OCI-LY3 (cell line): ENCODE measurements around the gene KLHL30.

ENCODE experiments used
- H2AFZ ChIP-seq: fragments of 200-600, 300-600 bp; shearing (Covaris generic); 2 replicates; pipeline ENCODE4 v1.6.0; 2014; ENCODE audit warnings: antibody characterized with exemption, low read depth, low read length
- H3K27ac ChIP-seq: fragments of 200-600, 300-600 bp; sonication (generic); 2 replicates; pipeline ENCODE4 v1.5.1; 2014; ENCODE audit warnings: mild to moderate bottlenecking, low read length, moderate library complexity, mixed read lengths
- H3K27me3 ChIP-seq: fragments of 200-600, 300-600 bp; sonication (generic); 2 replicates; pipeline ENCODE4 v1.6.1; 2014; ENCODE audit warnings: low read depth, low read length, mixed read lengths
- H3K36me3 ChIP-seq: fragments of 200-600, 300-600 bp; sonication (generic); replicated peaks from 2 replicates; pipeline ENCODE3; 2014; ENCODE audit warnings: low read depth, low read length, mixed read lengths
- H3K4me1 ChIP-seq: fragments of 300-600, 200-600 bp; sonication (generic); 2 replicates; pipeline ENCODE4 v1.6.1; 2014; ENCODE audit warnings: low read length, mixed read lengths
- H3K4me2 ChIP-seq: fragments of 200-600, 300-600 bp; sonication (generic); 2 replicates; pipeline ENCODE4 v1.6.1; 2014; ENCODE audit warnings: low read length, mixed read lengths
- H3K4me3 ChIP-seq: fragments of 300-600, 200-600 bp; sonication (generic); 2 replicates; pipeline ENCODE4 v1.5.1; 2014; ENCODE audit warnings: antibody characterized with exemption, mild to moderate bottlenecking, low read length, moderate library complexity
- H3K79me2 ChIP-seq: fragments of 300-600, 200-600 bp; shearing (Covaris generic); 2 replicates; pipeline ENCODE4 v1.6.1; 2014; ENCODE audit warnings: mild to moderate bottlenecking, low read length, mixed read lengths
- H3K9ac ChIP-seq: fragments of 300-600, 200-600 bp; shearing (Covaris generic); 2 replicates; pipeline ENCODE4 v1.6.0; 2014; ENCODE audit warnings: mild to moderate bottlenecking, low read length, moderate library complexity
- H3K9me3 ChIP-seq: fragments of 200-600, 300-600 bp; shearing (Covaris generic); 2 replicates; pipeline ENCODE4 v1.6.1; 2014; ENCODE audit warnings: low read length, mixed read lengths; ENCODE audit not compliant: insufficient read depth
- H4K20me1 ChIP-seq: fragments of 200-600, 300-600 bp; sonication (generic); 2 replicates; pipeline ENCODE4 v1.6.1; 2016; ENCODE audit warnings: low read length, mixed read lengths; ENCODE audit not compliant: insufficient read depth
- EZH2phosphoT487 ChIP-seq: fragments of 200-600 bp; shearing (Covaris generic); IDR thresholded peaks from 2 replicates; pipeline ENCODE4 v1.6.1; 2018; ENCODE audit warnings: antibody characterized with exemption, mixed run types, low read depth
- TF ChIP-seq, protein P1 (sequence below): fragments of 200-600, 300-600 bp; sonication (generic); IDR thresholded peaks from 2 replicates; pipeline ENCODE4 v1.5.1; 2014; ENCODE audit warnings: antibody characterized with exemption, low read length, low read depth

Gene KLHL30

GRCh38 chr2:238100049-238100820 lies 38.2 kb upstream of the KLHL30 start, which contains the start of gene ESPNL:
Gene ESPNL, plus strand, starts transcription at chr2:238100340. Its CDS starts 80 bp downstream, at chr2:238100420.
- Histone ChIP-seq H4K20me1 (no peaks in the 10 kb centered on the region), H3K4me2 (peak within 1 kb of the TSS; percentile 62), H3K27ac (no peak within 1 kb of the TSS), H3K9me3 (no peaks in the 10 kb centered on the region), H3K27me3 (no peaks in the 10 kb centered on the region), H2AFZ (no peak within 1 kb of the TSS), H3K79me2 (no peaks in the 10 kb centered on the region), H3K9ac (no peak within 1 kb of the TSS), H3K4me3 (no peak within 1 kb of the TSS; the same call in 1 of the 2 replicates), H3K36me3 (no peaks in the 10 kb centered on the region), H3K4me1 (peaks cover 12% of the 10 kb centered on the region)
- TF ChIP-seq, protein P1, sequence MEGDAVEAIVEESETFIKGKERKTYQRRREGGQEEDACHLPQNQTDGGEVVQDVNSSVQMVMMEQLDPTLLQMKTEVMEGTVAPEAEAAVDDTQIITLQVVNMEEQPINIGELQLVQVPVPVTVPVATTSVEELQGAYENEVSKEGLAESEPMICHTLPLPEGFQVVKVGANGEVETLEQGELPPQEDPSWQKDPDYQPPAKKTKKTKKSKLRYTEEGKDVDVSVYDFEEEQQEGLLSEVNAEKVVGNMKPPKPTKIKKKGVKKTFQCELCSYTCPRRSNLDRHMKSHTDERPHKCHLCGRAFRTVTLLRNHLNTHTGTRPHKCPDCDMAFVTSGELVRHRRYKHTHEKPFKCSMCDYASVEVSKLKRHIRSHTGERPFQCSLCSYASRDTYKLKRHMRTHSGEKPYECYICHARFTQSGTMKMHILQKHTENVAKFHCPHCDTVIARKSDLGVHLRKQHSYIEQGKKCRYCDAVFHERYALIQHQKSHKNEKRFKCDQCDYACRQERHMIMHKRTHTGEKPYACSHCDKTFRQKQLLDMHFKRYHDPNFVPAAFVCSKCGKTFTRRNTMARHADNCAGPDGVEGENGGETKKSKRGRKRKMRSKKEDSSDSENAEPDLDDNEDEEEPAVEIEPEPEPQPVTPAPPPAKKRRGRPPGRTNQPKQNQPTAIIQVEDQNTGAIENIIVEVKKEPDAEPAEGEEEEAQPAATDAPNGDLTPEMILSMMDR, result no peak
- no peak for TF ChIP-seq EZH2phosphoT487

DNA sequence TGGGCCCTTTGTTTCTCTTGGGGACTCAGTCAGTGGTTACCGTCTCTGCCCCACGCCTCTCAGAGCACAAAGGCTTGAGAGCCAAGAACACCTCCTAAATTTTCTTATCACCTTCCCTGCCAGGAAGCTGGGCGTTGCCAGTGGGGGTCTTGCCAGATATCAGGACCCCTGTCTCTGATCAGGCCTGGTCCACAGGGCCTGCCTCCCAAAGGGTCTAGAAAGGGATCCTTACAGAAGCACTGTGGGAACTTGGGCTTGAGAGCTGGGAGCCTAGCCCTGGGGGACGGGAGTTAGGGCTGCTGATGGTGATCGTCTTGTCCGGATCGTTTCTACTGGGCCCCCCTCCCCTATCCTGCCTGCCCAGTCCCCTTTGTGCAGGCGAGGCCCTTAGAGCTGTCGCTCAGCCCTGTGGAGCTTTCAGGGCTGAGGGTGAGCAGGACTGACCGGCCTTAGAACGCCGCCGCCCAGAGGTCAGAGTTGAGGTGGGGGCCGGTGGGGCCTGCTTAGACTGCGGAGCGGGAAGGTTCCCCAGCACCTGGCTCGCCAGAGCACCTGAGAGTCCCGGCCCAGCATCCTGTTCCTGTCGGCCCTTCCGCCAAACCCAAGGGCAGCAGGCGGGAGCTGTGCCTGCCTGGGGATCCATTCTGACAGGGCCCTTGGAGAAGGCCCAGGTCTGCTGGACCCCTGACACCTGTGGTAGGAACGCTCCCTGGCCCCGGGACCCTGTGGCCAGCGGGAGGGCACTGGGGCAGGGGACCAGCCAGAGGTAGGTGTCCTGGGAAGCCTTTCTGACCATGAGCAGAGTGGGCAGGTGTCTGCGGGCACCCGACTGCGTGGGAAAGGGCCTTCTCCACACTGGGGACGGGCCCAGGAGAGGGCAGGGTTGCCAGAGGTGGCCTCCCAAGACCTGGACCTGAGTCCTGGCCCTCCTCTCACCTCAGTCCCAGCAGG lies 37.4 kb upstream of the KLHL30 start:
- H3K4me1 ChIP-seq, result peaks cover 12% of the 10 kb centered on the region
- no peak overlapping the region for H2AFZ ChIP-seq
- H3K27ac ChIP-seq, result no peak overlapping the region
- H3K4me2 ChIP-seq, result no peak overlapping the region
- no peak overlapping the region for H3K4me3 ChIP-seq
- no peaks in the 10 kb centered on the region for H4K20me1 ChIP-seq
- no peaks in the 10 kb centered on the region for H3K36me3 ChIP-seq
- H3K9ac ChIP-seq, result no peak overlapping the region
- H3K27me3 ChIP-seq, result no peaks in the 10 kb centered on the region
- H3K9me3 ChIP-seq, result no peaks in the 10 kb centered on the region
- H3K79me2 ChIP-seq, result no peaks in the 10 kb centered on the region
- TF ChIP-seq EZH2phosphoT487, result no peak
- TF ChIP-seq, protein P1, result no peak

DNA sequence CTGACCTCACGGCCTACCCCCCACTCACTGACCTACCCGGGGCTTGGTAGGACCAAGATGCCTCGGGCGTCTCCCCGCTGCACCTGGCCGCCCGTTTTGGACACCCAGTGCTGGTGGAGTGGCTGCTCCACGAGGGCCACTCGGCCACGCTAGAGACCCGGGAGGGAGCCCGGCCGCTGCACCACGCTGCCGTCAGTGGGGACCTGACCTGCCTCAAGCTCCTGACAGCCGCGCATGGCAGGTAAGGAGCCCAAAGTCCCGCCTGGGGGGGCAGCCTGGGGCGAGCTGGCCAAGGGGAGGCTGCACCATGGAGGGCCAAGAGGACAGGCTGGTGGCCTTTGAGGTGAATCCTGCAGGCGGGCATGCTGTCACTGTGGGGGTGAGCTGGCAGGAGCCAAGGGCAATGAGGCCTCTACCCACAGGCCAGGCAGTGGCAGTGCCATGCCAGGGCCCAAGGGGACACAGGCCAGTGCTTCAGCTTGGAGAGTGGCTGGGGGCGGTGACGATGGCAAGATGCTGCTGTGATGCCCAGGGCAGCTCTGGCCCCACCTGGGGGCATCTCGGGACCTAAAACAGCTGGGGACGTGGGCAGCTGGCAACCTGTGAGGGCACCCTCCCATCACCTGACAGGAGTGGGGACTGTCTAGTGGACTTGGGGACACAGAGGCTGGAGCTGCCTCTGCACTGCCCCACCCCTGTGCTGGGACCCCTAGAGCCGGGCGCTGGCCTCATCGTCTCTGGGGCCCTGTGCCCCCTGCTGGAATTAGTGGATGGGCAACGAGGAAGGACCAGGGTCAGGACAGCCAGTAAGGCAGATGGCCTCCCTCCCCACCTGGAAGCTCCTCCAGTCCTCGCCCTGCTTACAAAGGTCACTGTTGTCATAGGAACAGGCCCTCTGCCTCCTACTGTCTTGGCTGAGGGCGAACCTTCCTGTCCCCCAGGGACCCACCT lies 36.3 kb upstream of the KLHL30 start:
- no peak overlapping the region for H3K27ac ChIP-seq
- no peak overlapping the region for H3K9ac ChIP-seq
- H3K4me3 ChIP-seq, result no peak overlapping the region
- no peaks in the 10 kb centered on the region for H3K27me3 ChIP-seq
- H3K4me2 ChIP-seq, result no peak overlapping the region
- no peaks in the 10 kb centered on the region for H3K79me2 ChIP-seq
- no peak overlapping the region for H2AFZ ChIP-seq
- no peak for TF ChIP-seq EZH2phosphoT487
- TF ChIP-seq, protein P1, result no peak
- peaks cover 22% of the 10 kb centered on the region for H3K4me1 ChIP-seq
- H4K20me1 ChIP-seq, result no peaks in the 10 kb centered on the region
- H3K9me3 ChIP-seq, result no peaks in the 10 kb centered on the region
- no peaks in the 10 kb centered on the region for H3K36me3 ChIP-seq
